H1 (cell line): ENCODE measurements around the gene HSD11B1. TPM values are rescaled to one million over a fixed set of nuclear protein-coding genes. Genes with fewer than 3 reads are reported as not detected.

Source experiments
- CTCF ChIA-PET: fragments of 300-600 bp; sonication (Branson Sonifier 250); formaldehyde crosslinking; loops from one replicate; lab custom pipeline; 2021; ENCODE audit not compliant: partially characterized antibody; lab: Charles Lee
- POLR2A ChIA-PET: fragments of 300-600 bp; sonication (Branson Sonifier 250); formaldehyde crosslinking; loops from one replicate; lab custom pipeline; 2021; ENCODE audit warnings: inconsistent platforms; ENCODE audit not compliant: partially characterized antibody; lab: Charles Lee
- DNase-seq, 2 experiments: peaks; one replicate each; pipeline versions ENCODE4 v3.0.0 to v3.0.0-alpha.2; 2010 to 2022; ENCODE audit warnings: low spot score in 2 of 2, low read depth in 1 of 2, mixed read lengths in 1 of 2
- FAIRE-seq: peaks from 2 replicates; lab custom pipeline; 2011; peaks lifted over from hg19 to GRCh38; lab: Jason Lieb, UNC
- H2AFZ ChIP-seq: 2 replicates; pipeline ENCODE4 v1.8.1; 2012; ENCODE audit warnings: low read length, inconsistent platforms
- H2AK5ac ChIP-seq: 2 replicates; pipeline ENCODE4 v1.6.1; 2013; ENCODE audit warnings: low read depth, low read length
- H2BK120ac ChIP-seq: replicated peaks from 2 replicates; pipeline ENCODE3; 2013; ENCODE audit warnings: low read depth, low read length, inconsistent platforms
- H2BK12ac ChIP-seq: 2 replicates; pipeline ENCODE4 v1.6.1; 2013; ENCODE audit warnings: low read depth, low read length
- H2BK15ac ChIP-seq: 2 replicates; pipeline ENCODE4 v1.6.1; 2013; ENCODE audit warnings: low read length
- H2BK20ac ChIP-seq: 2 replicates; pipeline ENCODE4 v1.6.1; 2013; ENCODE audit warnings: low read length
- H2BK5ac ChIP-seq: 2 replicates; pipeline ENCODE4 v1.6.1; 2013; ENCODE audit warnings: low read depth, low read length
- H3K14ac ChIP-seq: 2 replicates; pipeline ENCODE4 v1.6.1; 2013; ENCODE audit warnings: inconsistent platforms; ENCODE audit not compliant: insufficient read length
- H3K18ac ChIP-seq: 2 replicates; pipeline ENCODE4 v1.6.1; 2013; ENCODE audit warnings: low read length; ENCODE audit errors: extremely low read depth
- H3K23ac ChIP-seq: 2 replicates; pipeline ENCODE4 v1.6.1; 2013; ENCODE audit warnings: inconsistent platforms; ENCODE audit not compliant: insufficient read length
- H3K23me2 ChIP-seq: 2 replicates; pipeline ENCODE4 v1.6.1; 2013; ENCODE audit warnings: low read depth, low read length
- H3K27ac ChIP-seq: 2 replicates; pipeline ENCODE4 v1.6.1; 2011; ENCODE audit warnings: low read depth, low read length, inconsistent platforms
- H3K27me3 ChIP-seq, 4 experiments: replicated peaks in 1 of 4; 1 replicate in 1 of 4; 2 replicates in 3 of 4; pipeline versions ENCODE4 v1.6.1 to v1.8.1; 2011 to 2013; ENCODE audit warnings: low read length in 3 of 4, mild to moderate bottlenecking in 3 of 4, inconsistent platforms in 2 of 4, mixed read lengths in 2 of 4, moderate library complexity in 1 of 4; ENCODE audit not compliant: control insufficient read depth in 3 of 4, insufficient read depth in 3 of 4; ENCODE audit errors: extremely low read depth in 1 of 4
- H3K36me3 ChIP-seq, 4 experiments: 2 replicates each; pipeline versions ENCODE4 v1.6.1 to v1.8.1; 2011 to 2013; ENCODE audit warnings: mild to moderate bottlenecking in 4 of 4, low read length in 3 of 4, moderate library complexity in 2 of 4, control low read depth in 1 of 4, inconsistent platforms in 1 of 4; ENCODE audit not compliant: insufficient read depth in 4 of 4, control insufficient read depth in 2 of 4
- H3K4ac ChIP-seq: replicated peaks from 2 replicates; pipeline ENCODE3; 2013; ENCODE audit warnings: low read length, low read depth, mixed read lengths, inconsistent platforms; ENCODE audit not compliant: insufficient read length
- H3K4me1 ChIP-seq, 4 experiments: replicated peaks in 1 of 4; 1 replicate in 1 of 4; 2 replicates in 3 of 4; pipeline versions ENCODE4 v1.6.1 to v1.8.1; 2011 to 2013; ENCODE audit warnings: low read length in 3 of 4, inconsistent platforms in 2 of 4, mixed read lengths in 1 of 4; ENCODE audit not compliant: insufficient read depth in 4 of 4, control insufficient read depth in 3 of 4
- H3K4me2 ChIP-seq, 2 experiments: 2 replicates each; pipeline versions ENCODE4 v1.6.1 to v1.8.1; 2011 to 2013; ENCODE audit warnings: low read depth in 2 of 2, low read length in 2 of 2, control low read depth in 1 of 2, inconsistent platforms in 1 of 2, mild to moderate bottlenecking in 1 of 2; ENCODE audit not compliant: insufficient read depth in 1 of 2
- H3K4me3 ChIP-seq, 4 experiments: fragments of 200-600, 300-600 bp in 1 of 4; sonication (generic), shearing (Covaris generic), sonication (Bioruptor Twin) in 1 of 4; 2 replicates each; pipeline versions ENCODE4 v1.5.1 to v1.8.1; 2011 to 2016; ENCODE audit warnings: low read length in 4 of 4, low read depth in 3 of 4, control low read depth in 2 of 4, inconsistent platforms in 2 of 4, mild to moderate bottlenecking in 2 of 4, mixed read lengths in 1 of 4, moderate library complexity in 1 of 4; ENCODE audit not compliant: insufficient read depth in 2 of 4; ENCODE audit errors: extremely low read depth in 1 of 4
- H3K56ac ChIP-seq: replicated peaks from 2 replicates; pipeline ENCODE3; 2013; ENCODE audit warnings: low read depth, mild to moderate bottlenecking, mixed read lengths, low read length, inconsistent platforms; ENCODE audit not compliant: insufficient read length
- H3K79me1 ChIP-seq: 2 replicates; pipeline ENCODE4 v1.6.1; 2013; ENCODE audit warnings: low read depth, low read length, control low read depth
- H3K79me2 ChIP-seq, 2 experiments: 2 replicates each; pipeline versions ENCODE4 v1.6.1 to v1.8.1; 2012 to 2013; ENCODE audit warnings: low read length in 2 of 2, mild to moderate bottlenecking in 2 of 2, inconsistent platforms in 1 of 2; ENCODE audit not compliant: insufficient read depth in 2 of 2, control insufficient read depth in 1 of 2
- H3K9ac ChIP-seq, 4 experiments: replicated peaks in 1 of 4; 1 replicate in 1 of 4; 2 replicates in 3 of 4; pipeline versions ENCODE4 v1.6.1 to v1.8.1; 2011 to 2013; ENCODE audit warnings: low read depth in 3 of 4, low read length in 3 of 4, control low read depth in 2 of 4, mild to moderate bottlenecking in 2 of 4, moderate library complexity in 2 of 4, inconsistent platforms in 1 of 4; ENCODE audit errors: extremely low read depth in 1 of 4
- H3K9me3 ChIP-seq, 2 experiments: 2 replicates each; pipeline versions ENCODE4 v1.6.1 to v1.8.1; 2012 to 2013; ENCODE audit warnings: mild to moderate bottlenecking in 2 of 2, moderate library complexity in 2 of 2, control low read depth in 1 of 2, inconsistent platforms in 1 of 2, low read depth in 1 of 2, low read length in 1 of 2, mixed read lengths in 1 of 2; ENCODE audit not compliant: insufficient read depth in 2 of 2
- H4K20me1 ChIP-seq, 2 experiments: replicated peaks in 1 of 2; 2 replicates each; pipeline versions ENCODE3 to v1.8.1; 2011 to 2013; ENCODE audit warnings: inconsistent platforms in 2 of 2, low read length in 2 of 2, mild to moderate bottlenecking in 1 of 2; ENCODE audit not compliant: insufficient read depth in 2 of 2, control insufficient read depth in 1 of 2
- H4K5ac ChIP-seq: 2 replicates; pipeline ENCODE4 v1.6.1; 2013; ENCODE audit warnings: low read length, low read depth, mixed read lengths, inconsistent platforms; ENCODE audit not compliant: insufficient read length
- H4K8ac ChIP-seq: 2 replicates; pipeline ENCODE4 v1.8.0; 2013; ENCODE audit warnings: mild to moderate bottlenecking, moderate library complexity, low read length, inconsistent platforms; ENCODE audit not compliant: insufficient read depth; ENCODE audit errors: extremely low read depth
- H4K91ac ChIP-seq: replicated peaks from 2 replicates; pipeline ENCODE3; 2013; ENCODE audit warnings: low read length, mixed read lengths, inconsistent platforms; ENCODE audit not compliant: insufficient read length
- ASH2L ChIP-seq: fragments of 200-600, 300-600 bp; sonication (generic); IDR thresholded peaks from one replicate; pipeline ENCODE4 v1.7.1; 2017; ENCODE audit warnings: low read length
- SIN3A ChIP-seq, 2 experiments: IDR thresholded peaks in 1 of 2; conservative IDR thresholded peaks in 1 of 2; 2 replicates each; pipeline ENCODE4 v1.6.1; 2011 to 2012; ENCODE audit warnings: low read length in 2 of 2, improper control_type of control experiment in 1 of 2, low read depth in 1 of 2, mild to moderate bottlenecking in 1 of 2
- SUZ12 ChIP-seq: fragments of 200-600 bp; sonication (generic); IDR thresholded peaks from 2 replicates; pipeline ENCODE4 v1.6.1; 2012; ENCODE audit warnings: mild to moderate bottlenecking, inconsistent platforms, low read length, moderate library complexity, mixed read lengths
- TBP ChIP-seq: IDR thresholded peaks from 2 replicates; pipeline ENCODE4 v1.6.1; 2011; ENCODE audit warnings: low read depth, low read length, improper control_type of control experiment
- YY1 ChIP-seq: IDR thresholded peaks from 2 replicates; pipeline ENCODE4 v1.6.1; 2011; ENCODE audit warnings: low read depth, mild to moderate bottlenecking, low read length
- WGBS, 2 experiments: shearing (Covaris generic) in 1 of 2; methylation state at CpG; one replicate each; pipeline versions ENCODE4 v1.1.6 to v1.1.7; 2013 to 2015; ENCODE audit warnings: low lambda C conversion rate in 2 of 2, mixed read lengths in 2 of 2, inconsistent platforms in 1 of 2, low coverage in 1 of 2, missing lambda C conversion rate in 1 of 2; ENCODE audit not compliant: insufficient replicate concordance in 2 of 2, insufficient coverage in 1 of 2, insufficient read length in 1 of 2; ENCODE audit errors: extremely low coverage in 1 of 2, missing lambda C conversion rate in 1 of 2; 5-methylcytosine and 5-hydroxymethylcytosine counted together
- polyA plus RNA-seq, 7 experiments: library from polyadenylated mRNA; depleted of rRNA in 3 of 7; stranded (reverse) in 5 of 7; unstranded in 2 of 7; fragments of >200 nt in 5 of 7; fragments of 200-250 nt in 2 of 7; gene quantifications; 1 replicate in 5 of 7; 2 replicates in 1 of 7; 4 replicates in 1 of 7; pipeline versions ENCODE4 v1.2.1 to v1.2.3, GENCODE V29; 2011 to 2013; ENCODE audit warnings: missing spikeins in 2 of 7, mixed read lengths in 2 of 7
- total RNA-seq: library from RNA; stranded (reverse); fragmentation: NEBNext Ultra II Directional; extraction: Animal tissue kit (Norgen Biotek cat#: 25700); gene quantifications from 2 replicates; pipeline ENCODE4 v1.2.1, GENCODE V29; 2021
- TF ChIP-seq, protein P1 (sequence below), 3 experiments: IDR thresholded peaks; 1 replicate in 2 of 3; 2 replicates in 1 of 3; pipeline versions ENCODE4 v1.5.1 to v1.6.1; 2011; ENCODE audit warnings: low read length in 3 of 3, mild to moderate bottlenecking in 3 of 3, inconsistent platforms in 2 of 3, low read depth in 1 of 3, moderate library complexity in 1 of 3; ENCODE audit not compliant: insufficient read depth in 1 of 3; ENCODE audit errors: control extremely low read depth in 1 of 3
- TF ChIP-seq, protein P2 (sequence below): IDR thresholded peaks from 2 replicates; pipeline ENCODE4 v1.6.1; 2012; ENCODE audit warnings: low read length, inconsistent platforms

Gene HSD11B1
- total and polyA plus RNA-seq, 2 of the 8 experiments (the other 6 are each of a cell fraction or from before 2014, with no cell fraction given) = not detected

DNA sequence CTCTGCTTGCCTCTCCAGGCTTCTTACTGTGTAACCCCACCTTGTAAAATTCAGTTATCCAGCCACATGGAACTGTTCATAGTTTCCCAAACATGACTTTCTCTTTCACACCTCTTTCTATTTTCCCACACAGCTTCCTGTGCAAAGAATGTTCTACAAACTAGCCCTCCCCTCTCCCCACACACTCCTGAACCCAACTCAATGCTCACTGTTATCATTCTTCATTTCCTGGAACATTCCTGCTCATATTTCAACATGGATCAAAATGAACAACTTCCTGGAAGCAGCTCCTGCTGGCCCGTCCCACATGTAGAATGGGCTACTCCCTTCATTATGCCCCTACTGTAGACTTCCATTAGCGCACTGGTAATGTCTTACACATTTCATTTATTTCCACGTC, 7.5 kb upstream of the HSD11B1 start:
- no peak for DNase-seq
- Histone ChIP-seq H3K27ac (no peak overlapping the region), H3K27me3 (no peaks in the 10 kb centered on the region; a peak in 2 of 7 replicates), H2BK20ac (no peak overlapping the region), H3K23ac (no peak overlapping the region), H3K18ac (no peak overlapping the region), H2BK120ac (no peak overlapping the region), H3K4me1 (peaks cover 0 to 3% (median 0%) of the 10 kb centered on the region in 4 experiments; a peak in 1 of 7 replicates), H2AFZ (no peak overlapping the region), H3K14ac (no peak overlapping the region), H3K36me3 (no peaks in the 10 kb centered on the region), H4K8ac (no peak overlapping the region), H3K4me2 (no peak overlapping the region), H2BK15ac (no peak overlapping the region), H3K23me2 (no peaks in the 10 kb centered on the region), H3K56ac (no peak overlapping the region), H3K4me3 (no peak overlapping the region), H2AK5ac (no peak overlapping the region), H3K4ac (no peak overlapping the region), H2BK5ac (no peak overlapping the region), H3K79me2 (no peaks in the 10 kb centered on the region), H2BK12ac (no peak overlapping the region), H4K5ac (no peak overlapping the region), H3K9me3 (no peaks in the 10 kb centered on the region), H3K79me1 (no peaks in the 10 kb centered on the region), H4K20me1 (no peaks in the 10 kb centered on the region), H4K91ac (no peak overlapping the region), H3K9ac (no peak overlapping the region)
- no peak for FAIRE-seq
- 86% methylated on average over 3 of the region's 3 CpGs; no CpG with 5 or more reads in 1 of the 2 experiments for WGBS, 2 experiments
- TF ChIP-seq ASH2L (no peak), SIN3A (conservative IDR thresholded peaks at IDR 0.05 in 1 of 2, IDR thresholded peaks at IDR 0.05 in 1 of 2; ENCODE audit: low read depth in 1 of 2, low read length in 2 of 2) (no peak), YY1 (no peak), TBP (no peak), SUZ12 (no peak)
- TF ChIP-seq, protein P1, sequence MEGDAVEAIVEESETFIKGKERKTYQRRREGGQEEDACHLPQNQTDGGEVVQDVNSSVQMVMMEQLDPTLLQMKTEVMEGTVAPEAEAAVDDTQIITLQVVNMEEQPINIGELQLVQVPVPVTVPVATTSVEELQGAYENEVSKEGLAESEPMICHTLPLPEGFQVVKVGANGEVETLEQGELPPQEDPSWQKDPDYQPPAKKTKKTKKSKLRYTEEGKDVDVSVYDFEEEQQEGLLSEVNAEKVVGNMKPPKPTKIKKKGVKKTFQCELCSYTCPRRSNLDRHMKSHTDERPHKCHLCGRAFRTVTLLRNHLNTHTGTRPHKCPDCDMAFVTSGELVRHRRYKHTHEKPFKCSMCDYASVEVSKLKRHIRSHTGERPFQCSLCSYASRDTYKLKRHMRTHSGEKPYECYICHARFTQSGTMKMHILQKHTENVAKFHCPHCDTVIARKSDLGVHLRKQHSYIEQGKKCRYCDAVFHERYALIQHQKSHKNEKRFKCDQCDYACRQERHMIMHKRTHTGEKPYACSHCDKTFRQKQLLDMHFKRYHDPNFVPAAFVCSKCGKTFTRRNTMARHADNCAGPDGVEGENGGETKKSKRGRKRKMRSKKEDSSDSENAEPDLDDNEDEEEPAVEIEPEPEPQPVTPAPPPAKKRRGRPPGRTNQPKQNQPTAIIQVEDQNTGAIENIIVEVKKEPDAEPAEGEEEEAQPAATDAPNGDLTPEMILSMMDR (IDR thresholded peaks at IDR 0.05; ENCODE audit: control extremely low read depth in 1 of 3, insufficient read depth in 1 of 3, low read depth in 1 of 3, low read length in 3 of 3) = no peak
- TF ChIP-seq, protein P2, sequence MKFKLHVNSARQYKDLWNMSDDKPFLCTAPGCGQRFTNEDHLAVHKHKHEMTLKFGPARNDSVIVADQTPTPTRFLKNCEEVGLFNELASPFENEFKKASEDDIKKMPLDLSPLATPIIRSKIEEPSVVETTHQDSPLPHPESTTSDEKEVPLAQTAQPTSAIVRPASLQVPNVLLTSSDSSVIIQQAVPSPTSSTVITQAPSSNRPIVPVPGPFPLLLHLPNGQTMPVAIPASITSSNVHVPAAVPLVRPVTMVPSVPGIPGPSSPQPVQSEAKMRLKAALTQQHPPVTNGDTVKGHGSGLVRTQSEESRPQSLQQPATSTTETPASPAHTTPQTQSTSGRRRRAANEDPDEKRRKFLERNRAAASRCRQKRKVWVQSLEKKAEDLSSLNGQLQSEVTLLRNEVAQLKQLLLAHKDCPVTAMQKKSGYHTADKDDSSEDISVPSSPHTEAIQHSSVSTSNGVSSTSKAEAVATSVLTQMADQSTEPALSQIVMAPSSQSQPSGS = no peak
- POLR2A ChIA-PET = no interaction called here
- CTCF ChIA-PET = interaction anchor here (0.6 to 1.8 kb wide), 12 partner anchors 28 to 121 kb away, joined by 3 to 7 read pairs (median 4); no protein-coding TSS in a partner anchor
